Activated gamma-delta T cell treated with Interleukin-2 at 50 U/mL for 16 hours (primary cell): ENCODE results near the gene VPS13A.

ENCODE experiments used
- DNase-seq: peaks from one replicate; pipeline ENCODE4 v3.0.0-alpha.2; 2020

Gene VPS13A

DNA sequence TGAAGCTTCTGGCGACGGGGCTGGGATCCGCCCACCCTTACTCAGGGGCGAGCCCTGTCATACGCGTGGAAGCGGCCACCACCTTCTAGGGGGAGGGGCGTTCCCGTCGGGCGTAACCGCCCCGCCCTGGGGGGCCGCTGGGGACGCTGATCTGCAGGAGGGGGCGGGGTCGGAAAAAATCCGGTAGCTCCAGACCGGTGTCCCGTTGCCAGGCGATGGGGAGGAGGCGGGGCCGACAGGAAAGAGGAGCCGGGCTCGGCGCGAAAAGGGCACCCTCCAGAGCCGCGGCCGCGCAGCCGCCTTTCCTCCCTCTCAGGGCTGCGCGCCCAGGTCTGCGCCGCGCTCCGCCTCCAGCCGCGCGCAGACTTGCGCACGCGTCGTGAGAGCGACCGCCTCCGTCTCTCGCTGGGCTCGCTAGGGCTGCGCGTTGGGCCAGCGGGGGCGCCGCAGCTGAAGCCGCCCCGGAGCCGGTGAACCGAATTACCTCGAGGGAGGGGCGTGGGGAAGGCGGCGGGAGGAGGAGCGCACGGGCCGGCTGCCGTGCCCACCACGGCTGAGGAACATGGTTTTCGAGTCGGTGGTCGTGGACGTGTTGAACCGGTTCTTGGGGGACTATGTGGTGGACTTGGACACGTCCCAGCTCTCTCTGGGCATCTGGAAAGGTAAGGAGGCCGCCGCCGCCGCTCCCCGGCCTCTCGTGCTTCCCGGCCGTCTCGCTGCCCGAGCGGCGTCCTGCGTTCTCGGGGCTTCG, at the start of gene VPS13A:
VPS13A (plus strand) TSS at position 392 of the 751 bp plus-strand sequence; CDS start at position 563, 171 bp downstream.
- DNase-seq = peak; percentile 88

DNA sequence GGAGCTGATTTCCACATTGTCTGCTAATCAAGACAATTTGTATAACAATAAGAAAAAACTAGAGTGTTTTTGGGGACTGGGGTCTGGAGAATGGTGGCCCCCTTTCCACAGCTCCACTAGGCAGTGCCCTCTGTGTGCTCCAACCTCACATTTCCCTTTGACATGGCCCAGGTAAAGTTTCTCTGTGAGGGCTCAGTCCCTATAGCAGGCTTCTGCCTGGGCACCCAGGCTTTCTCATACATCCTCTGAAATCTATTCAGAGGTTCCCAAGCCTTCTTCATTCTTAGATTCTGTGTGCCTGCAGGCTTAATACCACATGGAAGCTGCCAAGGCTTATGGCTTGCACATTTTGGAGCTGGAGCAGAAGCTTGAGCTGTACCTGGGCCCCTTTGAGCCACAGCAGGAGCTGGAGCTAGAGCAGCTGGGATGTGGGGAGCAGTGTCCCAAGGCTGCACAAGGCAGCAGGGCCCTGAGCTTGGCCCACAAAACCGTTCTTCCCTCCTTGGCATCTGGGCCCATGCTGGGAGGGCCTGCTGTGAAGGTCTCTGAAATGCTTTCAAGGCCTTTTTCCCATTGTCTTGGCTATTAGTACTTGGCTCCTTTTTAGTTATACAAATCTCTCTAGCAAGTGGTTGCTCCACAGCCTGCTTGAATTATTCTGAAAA, 49.1 kb upstream of the VPS13A start:
- no peak for DNase-seq

DNA sequence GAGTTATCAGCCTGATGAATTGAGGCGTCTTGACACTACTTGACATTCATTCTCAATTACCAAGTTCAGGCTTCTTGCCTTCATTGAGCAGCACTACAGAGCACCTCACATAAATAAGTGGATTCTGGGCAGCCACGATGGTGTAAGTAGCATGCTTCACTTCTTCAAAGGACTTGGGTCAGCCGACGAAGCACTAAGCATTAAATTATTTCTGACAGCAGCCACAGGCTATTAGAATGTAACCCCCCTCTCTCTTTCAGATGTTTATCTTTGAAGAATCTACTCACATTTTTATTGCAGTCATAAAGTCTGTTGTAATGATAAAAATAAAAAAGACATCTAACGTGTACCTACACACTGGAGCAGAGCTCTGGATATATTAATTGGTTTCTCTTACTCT, 45.9 kb upstream of the VPS13A start:
- DNase-seq = no peak

DNA sequence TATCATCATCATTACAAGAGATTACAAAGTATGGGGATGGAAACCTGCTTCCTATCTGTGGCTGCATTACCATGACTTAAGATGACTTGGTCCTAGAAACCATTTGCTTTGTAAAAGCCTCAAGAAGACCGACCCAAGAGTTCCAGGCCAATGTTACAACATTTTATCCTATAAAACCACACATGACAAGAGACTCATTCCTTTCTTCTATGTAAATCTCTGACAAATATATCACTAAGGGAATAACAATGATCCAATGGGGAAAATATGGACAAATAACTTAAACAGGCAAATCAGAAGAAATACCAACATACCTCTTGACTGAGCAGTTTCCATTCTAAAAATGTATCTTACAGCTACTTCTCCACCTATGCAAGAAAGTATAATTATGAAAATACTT, 44.3 kb upstream of the VPS13A start:
- DNase-seq = no peak

DNA sequence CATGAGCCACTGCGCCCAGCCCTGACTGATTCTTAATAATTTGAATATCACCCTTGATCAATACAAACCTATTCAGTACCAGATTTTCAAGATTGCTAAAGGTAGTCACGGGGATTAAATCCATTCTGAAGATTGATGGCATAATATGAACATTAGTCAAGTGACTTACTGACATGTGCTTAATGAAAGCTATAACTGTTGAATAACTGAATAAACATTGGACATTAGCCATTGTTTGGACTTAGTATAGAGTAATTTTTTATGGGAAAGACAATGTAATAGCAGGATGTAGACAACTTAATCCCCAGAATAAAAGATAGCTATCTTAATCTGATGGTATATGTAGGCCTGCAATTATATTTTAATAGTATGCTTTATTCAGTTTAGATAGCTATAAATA, 35.0 kb upstream of the VPS13A start:
- no peak for DNase-seq

DNA sequence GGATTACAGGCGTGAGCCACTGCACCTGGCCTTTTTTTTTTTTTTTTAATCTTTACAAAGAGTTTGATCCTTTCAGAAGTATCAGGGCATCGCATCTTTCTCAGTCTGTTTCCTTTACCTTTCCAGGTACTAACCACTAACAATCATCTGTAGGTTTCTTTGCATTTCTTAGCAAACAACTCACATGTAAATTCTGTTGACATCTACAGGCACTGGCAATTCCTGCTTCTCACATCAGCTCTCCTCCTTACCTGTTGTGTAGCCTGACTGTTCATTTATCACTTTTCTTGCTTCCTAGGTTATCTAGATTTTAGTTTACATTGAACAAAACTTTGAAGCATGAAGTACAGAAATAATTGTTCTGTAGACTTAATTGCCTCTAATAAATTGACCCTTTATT, 27.5 kb upstream of the VPS13A start:
- DNase-seq = no peak

DNA sequence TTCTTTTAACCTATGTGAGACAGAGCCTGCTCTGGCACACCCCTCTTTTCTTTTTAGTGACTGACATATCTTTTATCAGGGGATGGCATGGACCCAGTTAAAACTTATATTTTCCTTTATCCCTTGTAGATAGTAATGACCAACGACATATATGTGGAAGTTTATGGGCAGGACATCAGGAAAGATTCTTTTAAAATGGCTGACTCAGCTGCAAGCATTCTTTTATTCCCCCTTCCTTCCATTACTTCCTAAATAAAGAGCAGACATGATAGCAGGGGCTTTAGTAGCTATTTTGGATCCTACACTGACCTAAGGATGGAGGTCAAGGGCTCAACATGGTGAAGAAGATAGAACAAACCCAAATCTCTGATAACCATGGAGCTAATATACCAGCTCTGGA, 25.0 kb upstream of the VPS13A start:
- no peak for DNase-seq

DNA sequence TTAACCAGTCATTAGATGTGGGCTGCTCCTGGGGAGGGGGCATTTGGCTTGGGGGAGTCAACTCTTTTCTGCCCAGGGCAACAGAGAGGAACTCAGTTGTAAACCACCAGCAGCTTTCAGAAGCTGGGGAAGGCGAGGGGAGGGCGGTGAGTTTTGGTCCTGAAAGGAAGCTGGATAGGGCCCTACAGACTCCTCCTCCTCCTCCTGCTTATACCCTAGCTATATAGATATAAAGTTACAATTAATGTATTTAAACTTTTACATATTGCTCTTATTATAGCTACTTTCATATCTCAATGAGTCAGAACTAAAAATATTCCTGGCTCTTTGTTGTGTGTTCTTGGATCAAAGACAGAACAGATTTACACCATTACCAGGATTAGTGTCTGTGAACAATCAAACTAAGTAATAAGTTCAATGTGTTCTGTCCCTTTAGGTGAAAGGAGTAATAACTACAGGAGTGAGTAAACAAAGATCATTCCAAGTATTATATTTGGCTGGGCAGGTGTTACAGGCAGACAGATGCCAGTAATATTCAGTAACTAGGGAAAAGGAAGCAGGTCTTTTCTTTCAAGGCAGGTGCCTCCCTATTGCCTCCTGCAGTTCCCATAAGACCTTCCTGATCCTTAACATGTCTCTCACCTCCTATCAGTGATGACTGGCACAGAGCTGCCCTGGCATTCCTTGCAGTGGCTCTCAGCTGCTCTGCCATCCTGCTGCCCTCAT, 20.5 kb upstream of the VPS13A start:
- DNase-seq = no peak

DNA sequence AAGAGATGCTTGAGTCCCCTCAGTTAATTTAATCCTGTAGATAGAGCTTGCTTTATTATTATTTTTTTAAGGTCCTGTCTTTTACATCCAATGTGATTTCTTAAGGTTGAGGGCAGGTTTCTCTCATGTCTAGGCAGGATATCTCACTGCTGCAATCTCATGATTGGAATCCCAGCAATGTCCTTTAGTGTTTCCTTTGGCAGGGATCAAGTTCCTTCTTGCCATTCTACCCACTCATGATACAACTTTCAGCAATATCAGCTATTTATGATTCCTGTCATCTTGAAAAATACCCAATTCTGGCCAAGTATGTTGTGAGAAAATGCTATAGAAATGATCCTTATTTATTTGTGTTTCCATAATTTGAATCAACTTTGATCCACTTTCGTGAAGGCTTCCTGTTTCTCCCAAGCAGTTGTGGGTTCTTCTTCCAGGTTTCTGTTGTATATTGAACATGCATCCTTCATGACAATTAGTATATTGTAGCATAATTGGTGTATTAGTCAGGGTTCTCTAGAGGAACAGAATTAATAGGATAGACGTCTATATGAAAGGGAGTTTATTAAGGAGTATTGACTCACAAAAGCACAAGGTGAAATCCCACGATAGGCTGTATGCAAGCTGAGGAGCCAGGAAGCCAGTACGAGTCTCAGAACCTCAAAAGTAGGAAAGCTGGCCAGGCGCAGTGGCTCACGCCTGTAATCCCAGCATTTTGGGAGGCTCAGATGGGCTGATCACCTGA, 18.4 kb upstream of the VPS13A start:
- DNase-seq = no peak

DNA sequence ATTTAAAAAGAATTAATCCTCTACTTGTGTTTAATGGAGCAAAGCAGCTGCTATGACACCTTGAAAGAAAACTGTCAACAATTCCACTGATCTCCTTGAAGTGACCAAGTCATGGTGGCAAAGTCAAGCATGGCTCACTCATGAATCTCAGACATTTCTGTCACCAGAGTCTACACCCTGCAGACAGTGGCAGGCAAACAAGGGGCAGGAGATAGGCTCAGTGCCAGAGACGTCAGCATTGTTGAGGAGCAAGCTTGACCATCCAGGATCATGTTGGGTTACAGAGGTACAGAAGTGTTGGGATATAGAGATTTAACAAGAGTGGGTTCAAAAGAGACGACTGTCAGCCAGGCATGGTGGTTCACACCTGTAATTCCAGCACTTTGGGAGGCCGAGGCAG, 16.1 kb upstream of the VPS13A start:
- DNase-seq = no peak

DNA sequence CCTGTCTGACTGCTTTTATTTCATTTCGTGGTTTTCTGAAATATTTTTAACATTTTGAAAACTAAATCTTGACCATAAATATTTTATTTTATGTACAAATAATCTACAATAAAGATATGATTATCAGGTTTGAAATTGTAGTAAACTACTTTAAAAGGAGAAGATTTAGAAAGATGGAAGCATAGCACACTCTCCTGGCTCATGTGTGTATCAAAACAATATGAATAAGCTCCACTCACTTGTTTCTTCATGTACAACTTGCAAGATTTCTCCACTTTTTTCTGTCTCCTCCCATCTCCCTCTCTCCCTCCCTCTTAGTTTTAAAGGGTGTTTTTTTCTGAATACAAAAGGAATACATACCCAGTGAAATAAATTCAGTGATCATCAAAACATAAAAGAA, 15.4 kb upstream of the VPS13A start:
- no peak for DNase-seq

DNA sequence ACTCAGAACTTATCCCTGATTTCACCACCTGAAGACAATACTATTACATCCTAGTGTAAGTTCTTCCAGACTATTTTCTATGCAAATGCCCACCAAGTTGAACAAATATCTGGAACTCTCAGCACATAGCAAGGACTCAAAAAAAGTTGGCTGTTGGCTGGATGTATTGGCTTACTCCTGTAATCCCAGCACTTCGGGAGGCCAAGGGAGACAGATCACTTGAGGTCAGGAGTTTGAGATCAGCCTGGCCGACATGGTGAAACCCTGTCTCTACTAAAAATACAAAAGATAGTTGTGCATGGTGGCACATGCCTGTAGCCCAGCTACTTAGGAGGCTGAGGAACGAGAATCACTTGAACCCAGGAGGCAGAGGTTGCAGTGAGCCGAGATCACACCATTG, 15.0 kb upstream of the VPS13A start:
- DNase-seq = no peak

DNA sequence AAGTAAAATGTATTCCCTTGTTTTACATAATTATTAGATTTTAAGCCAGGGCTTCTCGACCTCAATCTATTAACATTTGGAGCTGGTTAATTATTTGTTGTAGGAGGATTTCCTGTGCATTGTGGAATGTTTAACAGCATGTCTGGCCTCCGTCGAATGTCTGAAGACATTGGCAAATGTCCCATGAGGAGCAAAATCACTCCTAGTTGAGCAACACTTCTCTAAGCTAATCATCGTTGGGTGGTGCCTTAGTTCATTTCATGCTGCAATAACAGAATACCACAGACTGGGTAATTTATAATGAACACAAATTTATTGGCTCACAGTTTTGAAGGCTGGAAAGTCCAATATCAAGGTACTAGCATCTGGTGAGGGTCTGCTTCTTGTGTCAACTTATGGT, 13.4 kb upstream of the VPS13A start:
- DNase-seq = no peak

DNA sequence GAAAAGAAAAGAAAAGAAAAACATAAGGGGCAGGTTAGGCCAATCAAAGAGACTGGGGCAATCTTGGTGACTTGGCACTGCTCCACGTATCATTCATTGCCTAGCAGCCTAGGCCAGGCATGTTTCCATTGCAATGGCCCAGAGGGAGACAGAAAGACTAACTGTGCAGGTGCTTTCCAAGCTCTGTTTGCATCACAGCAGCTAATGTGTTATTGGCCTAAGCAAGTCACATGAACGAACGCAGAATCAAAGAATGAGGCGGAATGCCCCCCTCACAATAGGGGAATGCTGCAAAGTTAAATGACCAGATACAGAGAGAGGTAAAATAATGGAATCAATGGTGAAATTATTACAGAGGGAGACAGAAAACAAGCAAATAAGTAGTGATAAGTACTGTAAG, 11.1 kb upstream of the VPS13A start:
- no peak for DNase-seq

DNA sequence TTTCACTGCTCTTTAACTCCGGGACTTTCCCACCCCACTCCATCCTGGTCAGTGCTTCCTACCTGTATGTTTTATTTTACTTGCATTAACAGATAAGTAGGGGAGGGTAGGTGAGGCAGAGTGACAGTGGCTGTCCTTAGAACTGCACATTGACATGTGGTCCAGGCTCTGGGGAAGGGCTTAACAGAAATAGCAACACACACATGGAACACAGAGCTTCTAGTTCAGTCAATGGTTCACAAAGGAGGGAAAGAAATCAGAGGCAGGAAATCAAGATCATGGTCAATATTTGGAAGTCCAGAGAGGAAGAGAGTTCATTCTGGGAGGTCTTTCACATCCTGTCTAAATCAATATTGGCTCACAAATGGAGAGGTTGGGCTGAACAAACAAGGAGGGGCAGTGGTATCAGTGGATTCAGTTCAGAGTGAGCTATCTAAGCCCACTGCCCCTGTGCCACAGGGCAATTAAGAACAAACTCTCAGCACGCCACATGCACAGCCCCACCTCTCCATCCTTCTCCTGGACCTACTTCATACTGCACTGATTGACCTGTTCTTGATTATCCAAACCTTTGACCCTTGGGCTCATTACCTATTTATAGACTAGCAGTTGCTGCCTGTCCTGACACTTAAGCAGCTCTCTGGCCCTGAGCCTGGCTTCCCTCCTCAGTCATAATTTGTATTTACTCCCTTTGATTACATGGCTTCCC, 6.2 kb upstream of the VPS13A start:
- DNase-seq = no peak

DNA sequence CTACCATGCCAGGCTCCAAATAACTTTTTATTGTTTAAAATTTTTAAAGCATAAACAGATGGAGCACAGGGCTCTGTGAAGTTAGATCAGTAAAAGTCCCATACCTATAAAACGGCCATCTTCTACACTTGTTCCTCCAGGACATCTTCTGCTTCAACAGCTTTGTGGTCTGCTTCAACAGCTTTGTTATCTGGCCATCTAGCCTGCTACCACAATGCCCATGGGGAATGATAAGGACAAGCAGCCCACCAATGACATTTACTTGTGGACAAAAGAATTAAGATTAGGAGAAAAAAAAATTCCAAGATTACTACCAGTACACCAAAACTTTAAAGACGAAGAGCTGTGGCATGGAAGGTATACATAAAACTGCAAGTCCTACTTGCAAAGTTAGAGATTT, 2.2 kb upstream of the VPS13A start:
- DNase-seq = no peak

DNA sequence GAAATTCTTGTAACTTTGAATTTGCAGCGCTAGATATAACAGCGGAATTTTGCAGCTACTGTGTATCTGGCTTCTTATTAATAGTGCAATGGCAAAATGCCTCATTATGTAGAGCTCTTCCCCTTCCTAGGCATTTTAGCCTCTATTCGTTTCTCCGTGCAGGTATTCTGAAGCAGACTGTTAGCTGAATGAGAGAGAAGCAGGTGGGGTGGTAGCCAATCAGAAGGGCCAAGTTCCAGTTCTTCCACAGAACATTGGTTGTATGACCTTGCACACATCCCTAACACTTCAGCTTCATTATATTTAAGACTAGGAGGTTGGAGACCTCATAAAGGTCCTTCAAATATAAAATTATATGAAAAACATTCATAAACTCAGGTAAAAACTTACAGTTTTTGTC, 1.2 kb upstream of the VPS13A start:
- no peak for DNase-seq

DNA sequence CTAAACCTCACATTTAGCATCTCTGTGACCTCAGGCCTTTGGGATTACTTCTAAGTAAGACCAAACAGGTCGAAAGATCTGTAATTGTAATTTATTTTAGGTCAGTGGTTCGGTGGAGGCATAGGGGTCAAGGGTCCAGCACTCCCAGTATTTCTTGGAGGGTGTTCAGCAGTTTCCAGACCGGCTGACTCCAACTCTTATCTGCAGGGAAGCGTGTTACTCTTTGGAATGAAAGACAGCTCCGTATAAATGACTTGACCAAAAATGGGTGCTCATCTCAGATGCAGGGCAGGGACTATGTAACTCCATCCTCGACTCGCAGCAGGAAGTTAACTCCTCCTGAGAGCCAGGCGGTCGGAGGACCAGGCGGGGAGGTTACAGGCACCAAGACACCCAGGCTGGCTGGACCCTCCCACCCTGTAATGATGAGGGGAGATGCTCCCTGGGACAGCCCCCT, 620 bp upstream of the VPS13A start:
- no peak for DNase-seq

DNA sequence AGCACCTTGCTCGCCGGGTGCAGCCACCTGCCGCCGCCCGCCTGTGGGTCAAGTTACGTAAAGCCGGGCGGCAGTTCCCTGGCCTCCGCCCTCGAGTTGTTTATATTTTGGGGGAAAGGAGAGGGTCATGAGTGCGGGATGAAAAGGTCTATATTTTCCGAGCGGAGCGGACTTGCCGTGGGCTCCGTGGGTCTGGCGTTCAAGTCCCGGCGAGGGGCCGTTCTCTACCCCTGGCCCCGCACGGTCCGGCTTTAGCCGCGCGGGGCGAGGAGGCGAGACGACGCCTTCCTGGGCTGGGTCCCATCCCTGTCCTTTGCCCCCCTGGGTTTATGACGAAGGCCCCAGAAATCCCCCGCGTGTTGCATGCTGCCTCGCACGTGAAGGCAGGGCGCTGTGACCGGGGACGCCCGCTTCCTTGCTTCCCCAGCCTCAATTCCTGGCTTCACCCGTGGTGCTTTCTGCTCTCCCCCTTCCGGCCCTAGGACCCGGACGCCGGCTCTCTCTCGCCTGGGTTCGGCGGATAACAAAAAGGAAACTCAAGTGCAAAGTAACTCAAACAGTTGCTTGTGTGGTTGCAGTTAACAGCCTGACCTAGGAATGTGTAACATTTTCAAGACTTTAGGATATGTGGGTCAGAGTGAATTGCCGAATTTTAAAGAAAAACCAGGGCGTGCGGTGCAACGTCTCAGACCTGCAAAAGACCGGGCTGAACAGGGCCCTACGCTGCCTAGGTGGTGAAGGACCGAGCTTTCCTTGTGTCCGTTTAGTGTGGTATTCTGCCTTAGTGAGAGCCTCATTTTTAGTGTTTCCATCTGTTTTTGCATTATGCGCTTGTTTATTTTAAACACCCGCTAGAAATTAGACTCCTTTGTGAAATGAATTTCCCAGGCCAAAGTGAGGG, 810 bp downstream of the VPS13A start:
- DNase-seq = peak; percentile 32

DNA sequence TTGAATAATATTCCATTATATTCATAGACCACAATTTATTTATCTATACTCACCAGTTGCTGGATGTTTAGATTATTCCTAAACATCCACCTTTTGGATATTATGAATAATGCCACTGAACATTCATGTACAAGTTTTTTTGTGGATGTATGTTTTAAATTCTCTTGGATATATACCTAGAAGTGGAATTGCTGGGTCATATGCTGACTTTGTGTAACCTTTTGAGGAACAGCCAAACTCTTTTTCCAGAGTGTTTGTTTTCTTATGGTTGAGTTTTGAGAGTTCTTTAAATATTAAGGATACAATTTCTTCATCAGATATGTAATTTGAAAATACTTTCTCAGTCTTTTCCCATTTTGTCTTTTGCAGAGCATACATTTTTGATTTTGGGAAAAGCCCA, 2.7 kb downstream of the VPS13A start:
- DNase-seq = no peak

DNA sequence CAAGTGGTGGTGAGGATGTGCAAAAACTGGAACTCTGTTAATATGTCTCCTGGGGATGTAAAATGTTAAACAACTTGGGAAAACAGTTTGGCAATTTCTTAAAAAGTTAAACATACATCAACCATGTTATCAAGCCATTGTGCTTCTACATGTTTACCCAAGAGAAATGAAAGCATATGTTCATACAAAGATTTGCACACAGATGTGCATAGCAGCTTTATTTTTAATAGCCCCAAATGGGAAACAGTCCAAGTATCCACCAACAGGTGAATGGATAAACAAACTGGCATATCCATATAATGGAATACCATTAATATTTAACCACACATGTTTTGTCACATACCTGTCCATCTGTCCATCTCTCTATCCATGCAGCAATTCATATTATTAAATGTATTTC, 6.2 kb downstream of the VPS13A start:
- DNase-seq = no peak

DNA sequence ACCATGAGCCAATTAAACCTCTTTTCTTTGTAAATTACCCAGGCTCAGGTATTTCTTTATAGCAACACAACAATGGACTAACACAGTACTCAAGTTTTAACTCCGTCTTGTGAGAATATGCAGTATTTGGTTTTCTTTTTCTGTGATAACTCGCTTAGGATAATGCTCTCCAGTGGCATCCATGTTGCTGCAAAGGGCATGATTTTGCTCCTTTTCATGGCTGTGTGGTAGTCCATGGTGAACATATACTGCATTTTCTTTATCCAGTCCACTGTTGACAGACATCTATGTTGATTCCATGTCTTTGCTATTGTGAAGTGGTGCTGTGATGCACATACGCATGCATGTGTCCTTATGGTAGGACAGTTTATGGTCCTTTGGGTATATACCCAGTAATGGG, 10.9 kb downstream of the VPS13A start:
- no peak for DNase-seq
